ENCODE data around the gene NDC1. TPM values are rescaled to one million over a fixed set of nuclear protein-coding genes. Genes with fewer than 3 reads are reported as not detected.
"Not testable (repeated sequence)": the region's sequence is repeated elsewhere in the genome, so short reads cannot be mapped to it uniquely, and the experiment has no call there.

The NDC1 gene
- polyA plus RNA-seq, 3 donors: 30.7 to 31.7 (median 31.7) TPM

- DNase-seq (ENCODE audit: low read depth in 3 of 3, low spot score in 2 of 3): no peak
Measured at GRCh38 chr1:53769184-53769583, 68.9 kb downstream of the NDC1 start.

- no peak for DNase-seq (ENCODE audit: low read depth in 3 of 3, low spot score in 2 of 3)
Measured at GRCh38 chr1:53766831-53767405, 71.2 kb downstream of the NDC1 start.

DNA sequence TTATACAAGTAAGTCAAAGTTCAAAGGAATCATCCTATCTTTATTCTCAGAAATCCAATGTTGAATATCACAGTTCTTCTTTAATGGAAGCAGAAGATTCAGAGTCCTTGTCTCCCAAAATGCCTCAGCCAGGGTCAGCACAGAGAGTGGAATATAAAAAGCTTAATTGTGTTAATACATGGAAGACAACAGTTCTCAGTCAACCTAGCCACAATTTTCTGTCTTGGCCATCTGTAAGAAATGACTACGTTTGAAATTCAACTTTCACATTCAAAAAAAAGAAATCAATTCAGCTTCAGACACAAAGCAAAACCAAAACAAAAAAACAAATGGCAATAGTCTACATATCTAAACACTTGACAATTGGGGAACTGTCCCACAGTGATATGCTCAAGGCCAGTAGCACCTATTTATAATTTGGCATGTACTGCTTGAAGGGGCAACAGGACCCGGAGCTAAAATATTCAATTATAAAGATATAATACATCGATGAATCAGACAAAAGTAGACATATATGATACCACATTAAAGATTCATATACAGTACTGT lies 71.8 kb downstream of the NDC1 start:
- DNase-seq (ENCODE audit: low read depth in 3 of 3, low spot score in 2 of 3): no peak

- DNase-seq (ENCODE audit: low read depth in 3 of 3, low spot score in 2 of 3): no peak
Measured at GRCh38 chr1:53765657-53766056, 72.4 kb downstream of the NDC1 start.

DNA sequence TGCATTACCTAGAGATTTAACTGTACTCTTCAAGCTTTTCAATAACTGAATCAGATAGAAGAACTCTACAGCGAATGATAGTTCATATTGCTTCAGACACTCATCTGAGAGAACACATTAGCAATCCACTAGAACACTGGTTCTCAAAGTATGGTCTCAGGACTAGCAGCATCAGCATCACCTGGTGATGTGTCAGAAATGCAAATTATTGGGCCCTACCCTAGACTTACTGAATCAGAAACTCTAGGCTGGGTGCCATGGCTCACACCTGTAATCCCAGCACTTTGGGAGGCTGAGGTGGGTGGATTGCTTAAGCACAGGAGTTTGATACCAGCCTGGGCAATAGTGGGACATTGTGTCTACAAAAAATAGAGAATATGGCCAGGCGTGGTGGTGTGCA lies 74.2 kb downstream of the NDC1 start:
- no peak for DNase-seq (ENCODE audit: low read depth in 3 of 3, low spot score in 2 of 3)

DNA sequence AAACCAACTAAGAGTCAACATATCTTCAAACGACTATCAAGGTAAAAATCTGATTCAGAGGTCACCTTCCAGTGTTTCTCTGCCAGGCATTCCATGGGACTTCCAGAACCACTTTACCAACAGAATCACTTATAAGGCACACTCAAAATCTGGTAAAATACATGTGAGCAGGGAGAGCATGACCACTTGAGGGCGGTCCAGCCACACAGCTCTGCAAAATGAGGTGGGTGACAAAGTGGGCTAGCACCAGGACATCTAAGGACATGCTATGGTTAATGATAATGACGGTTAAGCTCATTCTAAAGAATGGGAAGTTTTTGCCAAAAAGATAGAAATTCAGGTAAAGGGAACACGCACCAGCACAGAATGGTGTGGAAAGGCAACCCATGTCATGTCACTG lies 74.6 kb downstream of the NDC1 start:
- DNase-seq (ENCODE audit: low read depth in 3 of 3, low spot score in 2 of 3): no peak

- not testable (repeated sequence) for DNase-seq (ENCODE audit: low read depth in 3 of 3, low spot score in 2 of 3)
Measured at GRCh38 chr1:53760497-53760896, 77.6 kb downstream of the NDC1 start.

- no peak for DNase-seq (ENCODE audit: low read depth in 3 of 3, low spot score in 2 of 3)
Measured at GRCh38 chr1:53755874-53756273, 82.2 kb downstream of the NDC1 start.

GRCh38 chr1:53754484-53755312 lies 83.4 kb downstream of the NDC1 start:
- no peak for DNase-seq (ENCODE audit: low read depth in 3 of 3, low spot score in 2 of 3)

- no peak for DNase-seq (ENCODE audit: low read depth in 3 of 3, low spot score in 2 of 3)
Measured at GRCh38 chr1:53752281-53752680, 85.8 kb downstream of the NDC1 start.

GRCh38 chr1:53747841-53748240 lies 90.3 kb downstream of the NDC1 start:
- DNase-seq (ENCODE audit: low read depth in 3 of 3, low spot score in 2 of 3): no peak

- no peak for DNase-seq (ENCODE audit: low read depth in 3 of 3, low spot score in 2 of 3)
Measured at GRCh38 chr1:53740621-53741105, 97.4 kb downstream of the NDC1 start.

DNA sequence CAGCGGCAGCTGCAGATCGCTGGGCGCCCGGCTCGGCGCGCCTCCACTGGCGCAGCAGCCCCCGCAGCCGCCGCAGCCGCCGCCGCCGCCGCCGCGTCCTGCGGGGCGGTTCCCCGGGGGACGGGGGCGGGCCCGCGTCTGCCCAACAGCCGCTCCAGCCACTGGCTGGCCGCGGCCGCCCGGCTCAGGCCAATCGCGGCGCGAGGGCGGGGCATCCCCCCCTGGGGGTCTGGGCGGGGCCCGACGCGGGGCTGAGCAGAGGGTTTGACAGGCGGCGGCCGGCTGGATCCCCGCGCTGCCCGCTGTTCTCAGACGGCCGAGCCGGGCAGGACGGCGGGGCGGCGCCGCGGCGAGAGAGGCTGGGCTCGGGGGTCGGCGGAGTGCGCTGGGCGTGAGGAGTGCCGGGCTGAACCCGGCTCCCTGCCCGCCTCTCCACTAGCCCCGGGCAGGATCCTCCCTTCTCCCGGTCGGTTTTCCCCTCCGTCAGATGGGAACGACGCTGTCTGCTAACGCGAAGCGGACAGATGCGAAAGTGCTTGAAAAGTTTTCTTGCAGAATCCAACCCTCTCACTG lies 98.9 kb downstream of the NDC1 start, which contains the start of gene GLIS1:
Gene GLIS1, minus strand, starts transcription at position 56 of the 573 bp plus-strand sequence. CDS start 1,100 bp downstream, outside the sequence.
- DNase-seq (ENCODE audit: low read depth in 3 of 3, low spot score in 2 of 3): peak in 2 of 3 donors; percentile 66 to 76

GRCh38 chr1:53738205-53739108 lies 99.6 kb downstream of the NDC1 start:
- DNase-seq (ENCODE audit: low read depth in 3 of 3, low spot score in 2 of 3): no peak

- DNase-seq (ENCODE audit: low read depth in 3 of 3, low spot score in 2 of 3): no peak
Measured at GRCh38 chr1:53737648-53738204, 100.4 kb downstream of the NDC1 start.

DNA sequence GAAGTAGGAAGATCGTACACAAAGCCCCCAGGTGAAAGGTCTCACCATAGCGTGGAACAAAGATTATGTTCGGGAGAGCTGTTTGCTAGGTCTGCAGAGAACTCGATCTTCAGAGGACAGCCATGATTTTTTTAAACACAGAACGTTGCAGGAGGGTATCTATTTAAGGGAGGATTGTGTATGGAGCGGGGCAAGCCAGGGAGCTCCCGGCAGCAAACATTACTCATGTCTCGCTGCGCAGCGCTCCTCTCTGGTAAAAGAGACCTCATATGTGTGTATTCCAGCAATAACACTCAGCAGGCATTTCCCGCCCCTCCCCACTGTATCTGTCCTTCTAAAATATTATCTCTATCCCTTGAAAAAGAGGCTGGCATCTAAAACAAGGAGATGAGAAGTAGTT lies 101.8 kb downstream of the NDC1 start:
- DNase-seq (ENCODE audit: low read depth in 3 of 3, low spot score in 2 of 3): no peak

DNA sequence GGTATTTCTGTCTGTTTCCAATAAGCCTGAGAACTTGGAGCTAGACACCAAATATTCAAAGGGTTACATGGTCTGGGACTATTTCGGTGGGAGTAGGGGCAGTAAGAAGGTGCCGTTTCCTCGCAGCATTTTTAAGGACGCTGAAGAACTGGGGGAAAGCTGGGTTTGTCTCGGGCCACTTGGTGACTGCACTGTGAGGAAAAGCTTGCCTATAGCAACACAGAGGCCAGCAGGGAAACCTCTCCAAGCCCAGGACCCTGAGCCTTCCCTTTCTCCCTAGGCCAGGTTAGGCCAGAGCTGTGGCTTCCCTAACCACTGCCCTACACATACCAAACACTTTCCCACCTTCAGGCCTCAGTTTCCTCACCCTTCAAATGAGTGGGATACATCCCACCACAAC lies 102.4 kb downstream of the NDC1 start:
- DNase-seq (ENCODE audit: low read depth in 3 of 3, low spot score in 2 of 3): no peak

DNA sequence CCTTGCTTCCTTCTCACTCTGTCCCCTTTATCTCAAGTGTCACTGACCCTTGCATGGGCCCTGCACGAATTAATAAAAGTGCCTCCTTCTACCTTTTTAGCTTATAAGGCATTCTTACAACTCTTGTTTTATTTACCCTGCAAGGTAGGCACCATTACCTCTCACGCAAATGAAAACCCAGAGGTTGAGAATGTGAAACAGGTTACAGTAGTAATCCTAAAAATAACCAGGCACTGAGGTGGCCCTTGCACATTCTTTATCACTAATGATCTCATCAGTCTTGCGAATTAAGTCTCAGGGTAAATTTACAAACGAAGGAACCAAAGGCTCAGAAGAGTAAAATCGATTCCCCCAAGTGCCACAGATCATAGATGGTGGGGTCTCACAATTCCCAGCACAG lies 102.8 kb downstream of the NDC1 start:
- no peak for DNase-seq (ENCODE audit: low read depth in 3 of 3, low spot score in 2 of 3)

- DNase-seq (ENCODE audit: low read depth in 3 of 3, low spot score in 2 of 3): no peak
Measured at GRCh38 chr1:53734650-53735211, 103.4 kb downstream of the NDC1 start.

Measured in right renal cortex interstitium (tissue), 3 donors.